HUES6 (cell line): ENCODE results near the gene COMMD2.
A peak's percentile ranks its signal among the peaks of the same experiment; 100 is the strongest.

Experiments
- H3K27ac ChIP-seq: 2 replicates; pipeline ENCODE4 v1.7.0; 2013; ENCODE audit warnings: low read depth, mild to moderate bottlenecking, low read length, inconsistent platforms
- H3K27me3 ChIP-seq: 2 replicates; pipeline ENCODE4 v1.6.1; 2013; ENCODE audit warnings: low read length; ENCODE audit not compliant: control insufficient read depth, insufficient read depth
- H3K36me3 ChIP-seq: 2 replicates; pipeline ENCODE4 v1.6.1; 2013; ENCODE audit warnings: low read length; ENCODE audit not compliant: control insufficient read depth, insufficient read depth
- H3K4me1 ChIP-seq: 2 replicates; pipeline ENCODE4 v1.6.1; 2013; ENCODE audit warnings: low read length; ENCODE audit not compliant: control insufficient read depth, insufficient read depth
- H3K4me3 ChIP-seq: 2 replicates; pipeline ENCODE4 v1.5.1; 2013; ENCODE audit warnings: low read depth, low read length
- H3K9ac ChIP-seq: one replicate; pipeline ENCODE4 v1.6.1; 2013; ENCODE audit warnings: mild to moderate bottlenecking, low read length
- H3K9me3 ChIP-seq: 2 replicates; pipeline ENCODE4 v1.6.1; 2013; ENCODE audit warnings: low read depth, low read length; ENCODE audit not compliant: control insufficient read depth, insufficient read depth

The COMMD2 gene

DNA sequence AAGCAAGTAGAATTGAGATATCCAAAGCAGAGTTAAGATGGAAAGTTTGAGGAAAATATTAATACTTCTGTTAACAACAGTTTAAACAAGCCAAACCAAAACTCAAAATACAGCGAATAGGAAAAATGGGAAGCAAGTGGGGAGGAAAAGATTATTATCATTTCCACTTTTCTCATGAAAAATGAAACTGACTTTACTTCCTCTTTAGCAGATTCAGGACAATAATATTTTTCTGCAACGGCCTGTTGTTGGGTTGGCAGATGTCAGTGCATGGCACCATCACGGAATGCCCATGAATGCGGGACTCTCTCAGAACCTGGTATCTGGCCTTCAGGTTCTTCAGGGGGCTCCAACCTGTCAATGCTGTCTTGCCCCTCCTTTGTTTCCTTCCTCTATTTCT lies 28.9 kb upstream of the COMMD2 start:
- H3K9me3 ChIP-seq, result no peaks in the 10 kb centered on the region
- H3K36me3 ChIP-seq, result no peaks in the 10 kb centered on the region
- H3K4me1 ChIP-seq, result no peaks in the 10 kb centered on the region
- no peaks in the 10 kb centered on the region for H3K27me3 ChIP-seq
- no peak overlapping the region for H3K9ac ChIP-seq
- no peak overlapping the region for H3K27ac ChIP-seq
- no peak overlapping the region for H3K4me3 ChIP-seq

DNA sequence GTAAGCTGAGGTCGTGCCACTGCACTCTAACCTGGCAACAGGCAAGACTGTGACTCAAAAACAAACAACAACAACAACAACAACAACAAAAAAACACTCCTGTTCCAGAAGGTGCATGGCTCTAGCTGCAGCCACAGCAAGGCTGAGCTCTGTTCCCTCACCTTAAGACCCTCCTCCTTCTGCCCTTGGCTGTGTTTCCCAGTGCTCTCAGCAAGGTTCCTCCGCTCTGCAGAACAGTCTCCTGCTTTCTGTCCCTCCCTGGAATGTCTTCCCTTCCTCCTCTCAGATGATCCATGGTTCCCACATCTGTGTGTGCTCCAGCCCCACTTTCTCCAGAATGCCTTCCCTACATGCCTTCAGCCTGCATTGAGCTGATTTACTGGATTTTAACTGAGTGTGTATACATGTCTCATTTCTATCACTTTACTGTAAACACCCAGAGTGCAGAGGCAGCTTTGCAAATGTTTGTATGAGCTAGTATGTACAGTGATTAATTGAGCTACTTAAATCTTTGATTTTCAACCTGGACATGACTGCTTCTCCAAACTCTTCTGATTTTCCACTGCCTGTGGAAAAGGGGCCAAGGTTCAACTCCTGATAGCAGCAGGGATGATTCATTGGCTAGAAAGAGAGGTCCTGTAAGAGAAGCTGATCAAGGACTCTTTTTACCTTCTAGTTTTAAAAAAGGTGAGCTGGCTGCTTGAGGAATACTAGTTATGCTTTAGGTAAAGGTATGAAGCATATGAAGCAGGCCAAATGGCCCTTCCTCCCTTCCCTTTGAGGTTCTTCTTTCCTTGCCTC lies 25.3 kb upstream of the COMMD2 start:
- no peak overlapping the region for H3K9ac ChIP-seq

DNA sequence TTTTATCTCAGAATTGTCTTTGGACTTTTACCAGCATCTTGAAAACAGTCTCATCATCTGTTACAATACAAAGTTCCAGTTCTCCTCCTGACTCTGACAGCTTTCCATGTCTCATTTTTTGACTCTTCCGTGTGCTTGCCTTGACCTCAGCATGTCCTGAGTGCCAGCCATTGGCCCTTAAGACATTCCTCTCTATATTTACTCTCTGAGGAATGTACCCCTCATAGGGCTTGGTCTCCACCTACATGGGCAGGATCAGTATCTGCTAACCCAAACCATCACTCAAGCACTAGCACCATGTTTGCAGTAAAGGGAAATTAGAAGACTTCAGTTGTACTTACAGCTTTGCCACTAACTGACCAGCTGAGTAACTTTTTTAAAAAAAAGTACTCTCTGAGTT lies 23.9 kb upstream of the COMMD2 start:
- no peak overlapping the region for H3K4me3 ChIP-seq
- no peak overlapping the region for H3K9ac ChIP-seq
- no peaks in the 10 kb centered on the region for H3K27me3 ChIP-seq
- H3K9me3 ChIP-seq, result no peaks in the 10 kb centered on the region
- H3K36me3 ChIP-seq, result no peaks in the 10 kb centered on the region
- H3K4me1 ChIP-seq, result peaks cover 16% of the 10 kb centered on the region
- H3K27ac ChIP-seq, result no peak overlapping the region

More for the DNA sequence above, 25.3 kb upstream of the COMMD2 start:
- Histone ChIP-seq H3K36me3 (no peaks in the 10 kb centered on the region), H3K27ac (no peak overlapping the region), H3K4me3 (no peak overlapping the region), H3K9me3 (no peaks in the 10 kb centered on the region), H3K27me3 (no peaks in the 10 kb centered on the region), H3K4me1 (peaks cover 15% of the 10 kb centered on the region)

DNA sequence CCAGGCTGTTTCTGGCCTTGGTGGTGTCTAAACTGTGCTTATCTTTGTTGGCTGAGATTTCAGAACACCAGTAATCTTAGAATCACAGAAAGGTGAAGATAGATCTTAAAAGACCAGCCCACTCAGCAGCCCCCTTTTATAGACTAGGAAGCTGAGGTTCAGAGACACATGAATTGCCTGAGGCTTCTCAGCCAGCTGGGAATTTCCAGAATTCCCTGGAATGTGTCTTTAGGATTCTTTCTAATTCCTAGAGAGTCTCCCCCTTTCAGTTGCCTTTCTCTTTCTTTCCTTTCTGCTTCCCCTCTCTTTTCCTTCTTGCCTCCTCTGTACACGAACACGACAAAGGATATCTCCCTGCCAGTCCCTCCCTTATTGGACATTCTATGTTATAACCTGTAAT lies 20.6 kb upstream of the COMMD2 start:
- Histone ChIP-seq H3K27me3 (no peaks in the 10 kb centered on the region), H3K9ac (peak overlapping the region; percentile 34), H3K4me1 (peaks cover 16% of the 10 kb centered on the region), H3K36me3 (no peaks in the 10 kb centered on the region), H3K27ac (no peak overlapping the region), H3K9me3 (no peaks in the 10 kb centered on the region), H3K4me3 (no peak overlapping the region; the same call in 1 of the 2 replicates)

DNA sequence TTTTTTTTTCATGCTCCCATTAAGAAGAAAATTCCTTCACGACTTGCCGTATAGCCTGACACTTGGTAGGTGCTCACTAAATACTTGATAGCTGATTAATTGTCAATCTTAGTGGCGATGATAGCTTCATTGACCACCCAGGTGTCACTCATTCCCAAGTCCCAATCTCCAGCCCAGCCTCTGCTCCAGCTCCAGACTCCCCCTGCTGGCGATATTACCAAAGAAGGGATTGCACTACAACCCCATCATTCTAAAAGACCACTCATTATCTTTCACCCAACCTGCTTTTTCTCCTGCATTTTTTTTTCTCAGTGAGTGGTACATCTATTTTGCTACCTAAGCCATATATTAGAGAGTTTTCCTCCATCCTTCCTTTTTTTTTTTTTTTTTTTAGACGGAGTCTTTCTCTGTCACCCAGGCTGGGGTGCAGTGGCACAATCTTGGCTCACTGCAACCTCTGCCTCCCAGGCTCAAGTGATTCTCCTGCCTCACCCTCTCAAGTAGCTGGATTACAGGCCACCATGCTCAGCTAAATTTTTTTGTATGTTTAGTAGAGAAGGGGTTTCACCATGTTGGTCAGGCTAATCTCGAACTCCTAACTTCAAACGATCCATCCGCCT lies 19.5 kb upstream of the COMMD2 start:
- H3K27me3 ChIP-seq, result no peaks in the 10 kb centered on the region
- H3K9ac ChIP-seq, result no peak overlapping the region
- no peaks in the 10 kb centered on the region for H3K9me3 ChIP-seq
- H3K27ac ChIP-seq, result no peak overlapping the region
- H3K36me3 ChIP-seq, result no peaks in the 10 kb centered on the region
- H3K4me3 ChIP-seq, result no peak overlapping the region
- peaks cover 16% of the 10 kb centered on the region for H3K4me1 ChIP-seq

DNA sequence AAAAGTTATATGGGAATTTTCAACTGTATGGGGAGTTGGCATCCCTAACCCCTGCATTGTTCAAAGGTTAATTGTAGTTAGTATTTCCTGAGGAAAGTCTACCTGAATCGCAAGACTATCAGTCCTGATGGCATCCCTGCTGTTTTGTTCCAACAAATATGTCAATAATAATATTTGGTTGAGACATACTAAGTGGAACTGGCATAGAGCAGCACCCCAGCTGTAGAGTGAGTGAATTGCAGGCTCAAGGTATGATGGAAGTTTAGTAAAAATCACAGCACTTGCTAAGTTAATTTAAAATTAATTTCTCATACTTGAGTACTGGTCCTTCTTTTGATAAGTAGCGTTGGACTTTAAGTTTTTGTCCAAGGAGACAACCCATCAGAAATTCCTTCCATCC lies 18.0 kb upstream of the COMMD2 start:
- Histone ChIP-seq H3K27me3 (no peaks in the 10 kb centered on the region), H3K9ac (no peak overlapping the region), H3K9me3 (no peaks in the 10 kb centered on the region)

DNA sequence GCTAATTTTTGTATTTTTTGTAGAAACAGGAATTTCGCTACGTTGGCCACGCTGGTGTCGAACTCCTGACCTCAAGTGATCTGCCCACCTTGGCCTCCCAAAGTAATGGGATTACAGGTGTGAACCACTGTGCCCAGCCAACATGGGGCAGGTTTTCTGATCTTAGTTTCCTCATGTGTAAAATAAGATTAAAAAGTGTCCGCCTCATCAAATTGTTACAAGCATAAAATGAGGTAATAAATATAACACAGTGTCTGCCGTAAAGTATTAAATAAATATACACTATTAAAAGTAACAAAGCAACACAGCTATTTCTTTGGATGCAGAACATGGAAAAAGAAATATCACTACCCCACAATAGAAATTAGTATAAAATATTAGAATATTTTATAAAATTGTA lies 16.4 kb upstream of the COMMD2 start:
- Histone ChIP-seq H3K4me3 (no peak overlapping the region), H3K27me3 (peaks cover 6% of the 10 kb centered on the region), H3K36me3 (no peaks in the 10 kb centered on the region), H3K4me1 (peaks cover 12% of the 10 kb centered on the region), H3K9ac (no peak overlapping the region), H3K9me3 (no peaks in the 10 kb centered on the region), H3K27ac (no peak overlapping the region)

More for the DNA sequence above, 18.0 kb upstream of the COMMD2 start:
- Histone ChIP-seq H3K27ac (no peak overlapping the region), H3K4me1 (peaks cover 16% of the 10 kb centered on the region), H3K4me3 (no peak overlapping the region), H3K36me3 (no peaks in the 10 kb centered on the region)

DNA sequence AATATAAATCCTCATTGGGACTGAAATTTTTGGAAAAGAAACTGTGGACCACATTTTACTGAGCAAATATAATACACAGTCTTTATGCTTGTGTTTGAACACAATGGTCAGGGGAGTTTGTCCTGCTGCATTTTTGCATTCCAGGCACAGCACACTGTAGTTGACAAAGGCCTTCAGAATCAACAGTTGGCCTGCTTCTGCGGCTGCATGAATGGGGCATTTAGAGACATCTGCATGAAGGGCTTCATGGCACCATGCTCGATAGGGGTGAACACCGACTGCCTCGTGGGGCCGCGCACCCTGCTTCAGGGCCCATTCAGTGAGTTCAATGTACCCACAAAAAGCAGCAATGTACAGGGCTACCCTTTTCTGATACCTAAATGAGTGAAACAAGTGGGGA lies 15.4 kb upstream of the COMMD2 start:
- Histone ChIP-seq H3K9ac (no peak overlapping the region), H3K27me3 (peaks cover 16% of the 10 kb centered on the region), H3K4me3 (no peak overlapping the region), H3K36me3 (no peaks in the 10 kb centered on the region), H3K27ac (no peak overlapping the region), H3K9me3 (no peaks in the 10 kb centered on the region), H3K4me1 (peaks cover 2% of the 10 kb centered on the region)

DNA sequence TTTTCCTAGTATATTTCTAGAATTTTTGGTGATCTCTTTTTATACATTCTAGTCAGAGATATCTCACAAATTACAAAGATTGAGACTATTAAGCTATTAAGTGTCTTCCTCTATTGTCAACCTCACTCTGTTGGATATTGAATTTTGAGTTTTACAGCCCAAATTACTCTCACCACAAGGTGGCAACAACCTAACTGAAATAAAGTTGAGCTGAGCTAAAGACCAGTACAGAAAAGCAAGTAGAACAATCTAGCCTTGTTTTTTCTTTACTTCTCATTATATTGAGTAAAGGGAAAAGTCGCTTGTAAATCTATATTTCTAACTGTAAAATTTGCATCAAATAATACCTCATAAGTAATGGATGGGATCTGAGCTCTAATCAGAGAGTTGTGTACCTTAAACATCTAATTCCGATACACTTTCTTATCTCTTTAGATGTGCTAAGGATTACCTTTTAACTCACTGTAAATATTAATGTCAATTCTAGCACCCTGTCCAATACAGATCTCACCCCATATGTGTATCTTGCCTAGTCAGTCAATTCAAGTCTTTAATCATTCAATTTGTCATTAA lies 13.6 kb upstream of the COMMD2 start:
- peaks cover 28% of the 10 kb centered on the region for H3K27me3 ChIP-seq
- H3K4me3 ChIP-seq, result no peak overlapping the region
- no peaks in the 10 kb centered on the region for H3K36me3 ChIP-seq
- H3K9me3 ChIP-seq, result no peaks in the 10 kb centered on the region
- H3K4me1 ChIP-seq, result no peaks in the 10 kb centered on the region
- H3K9ac ChIP-seq, result no peak overlapping the region
- H3K27ac ChIP-seq, result no peak overlapping the region

DNA sequence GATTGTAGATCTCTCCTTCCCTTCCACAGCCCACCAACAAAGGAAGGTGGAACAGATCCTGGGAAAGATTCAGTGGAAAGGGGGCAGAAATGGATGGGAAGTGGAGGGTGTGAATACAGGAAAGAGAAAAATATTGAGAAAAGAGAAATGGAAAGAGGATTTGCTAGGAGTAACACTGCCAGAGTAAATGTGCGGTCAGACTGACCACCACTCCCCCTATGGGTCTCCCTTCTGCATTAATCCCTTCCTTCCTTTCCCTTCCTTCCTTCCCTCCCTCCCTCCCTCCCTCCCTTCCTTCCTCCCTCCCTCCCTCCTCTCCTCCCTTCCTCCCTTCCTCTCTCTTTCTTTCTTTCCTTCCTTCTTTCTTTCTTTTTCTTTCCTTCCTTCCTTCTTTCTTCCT lies 12.0 kb upstream of the COMMD2 start:
- Histone ChIP-seq H3K36me3 (no peaks in the 10 kb centered on the region), H3K9me3 (no peaks in the 10 kb centered on the region), H3K27me3 (peaks cover 28% of the 10 kb centered on the region), H3K27ac (no peak overlapping the region), H3K4me3 (no peak overlapping the region), H3K4me1 (no peaks in the 10 kb centered on the region), H3K9ac (no peak overlapping the region)

DNA sequence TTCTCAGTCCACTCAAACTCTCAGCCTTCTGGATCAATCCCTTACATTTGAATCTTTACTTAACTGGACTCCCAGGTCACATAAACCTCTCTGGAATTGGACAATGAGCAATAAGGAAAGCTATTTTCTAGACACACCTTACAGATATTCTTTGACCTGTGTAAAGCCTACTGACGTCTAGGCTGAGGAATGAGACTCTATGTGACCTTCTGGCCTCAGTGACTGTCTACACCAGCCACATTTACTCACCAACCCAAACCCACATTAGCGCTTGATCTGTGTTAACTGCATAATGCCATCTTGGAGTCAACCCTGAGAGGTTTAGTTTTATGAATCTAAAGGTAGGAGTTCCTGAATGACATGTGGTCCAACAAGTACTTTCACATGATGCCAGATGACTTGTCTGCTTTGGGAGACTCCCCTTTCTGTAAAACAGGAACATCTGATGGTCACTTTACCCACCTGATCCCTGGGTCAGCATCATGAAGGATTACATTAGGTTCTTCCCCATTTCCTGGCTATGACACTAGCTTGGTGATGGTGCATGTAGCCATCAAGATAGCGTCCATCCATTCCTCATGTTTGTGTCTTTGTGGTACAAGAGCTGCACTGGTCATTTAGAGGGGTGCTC lies 11.4 kb upstream of the COMMD2 start:
- no peak overlapping the region for H3K4me3 ChIP-seq
- no peak overlapping the region for H3K9ac ChIP-seq
- H3K27ac ChIP-seq, result no peak overlapping the region
- no peaks in the 10 kb centered on the region for H3K9me3 ChIP-seq
- peaks cover 28% of the 10 kb centered on the region for H3K27me3 ChIP-seq
- no peaks in the 10 kb centered on the region for H3K36me3 ChIP-seq
- H3K4me1 ChIP-seq, result no peaks in the 10 kb centered on the region
